ENCODE measurements around the gene TCF4. TPM values are rescaled to one million over a fixed set of nuclear protein-coding genes. Genes with fewer than 3 reads are reported as not detected.

TCF4 gene
- total RNA-seq, 1 donor from 2014 or later = 15.7 TPM

DNA sequence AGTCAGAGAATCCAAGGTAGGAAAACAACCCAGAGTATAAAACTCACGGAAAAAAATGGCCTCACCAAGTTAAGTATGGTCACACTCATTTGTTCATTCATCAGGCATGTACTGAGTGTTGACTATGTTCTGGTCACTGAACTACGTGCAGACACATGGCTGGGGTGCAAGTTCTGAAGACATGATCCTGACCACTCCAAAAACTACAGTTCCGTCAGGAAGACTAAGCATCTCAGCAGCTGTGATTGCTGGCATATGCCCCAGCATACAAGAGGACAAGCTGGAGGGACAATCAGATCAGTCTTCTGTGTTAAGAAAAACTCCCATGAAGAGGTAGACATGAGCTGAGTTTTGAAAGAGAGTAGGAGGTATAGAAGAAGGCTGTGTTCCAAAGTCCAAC is 72.8 kb downstream of the TCF4 start:
- Histone ChIP-seq H3K4me3 (ENCODE audit: low read depth, low read length) (no peak overlapping the region), H3K36me3 (ENCODE audit: control insufficient read depth, insufficient read depth, low read length) (no peaks in the 10 kb centered on the region), H3K27me3 (ENCODE audit: control insufficient read depth, insufficient read depth, low read length) (no peaks in the 10 kb centered on the region)
- no peak for TF ChIP-seq CTCF (IDR thresholded peaks at IDR 0.05; ENCODE audit: insufficient read depth, low read length, poor library complexity, severe bottlenecking)
- DNase-seq (ENCODE audit: low read depth) = no peak

DNA sequence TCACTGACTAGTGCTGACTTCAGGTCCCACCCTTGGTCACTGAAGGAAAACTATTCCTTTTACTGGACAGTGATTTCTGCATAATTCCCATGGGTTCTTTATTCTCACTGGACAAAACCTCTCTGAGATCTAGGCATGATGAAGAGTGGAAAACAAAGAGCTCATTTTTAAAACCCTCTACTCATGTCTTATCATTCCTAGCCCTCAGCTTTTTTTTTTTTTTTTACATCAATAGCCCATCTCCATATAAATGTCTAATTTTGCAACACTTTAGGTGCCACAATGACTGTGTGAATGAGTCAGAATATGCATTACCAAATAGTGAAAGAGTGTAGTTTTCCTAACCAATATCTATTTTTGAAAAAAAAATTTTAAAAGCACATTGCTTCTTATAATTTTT is 74.8 kb downstream of the TCF4 start:
- Histone ChIP-seq H3K27me3 (ENCODE audit: control insufficient read depth, insufficient read depth, low read length) (no peaks in the 10 kb centered on the region), H3K4me3 (ENCODE audit: low read depth, low read length) (no peak overlapping the region), H3K36me3 (ENCODE audit: control insufficient read depth, insufficient read depth, low read length) (no peaks in the 10 kb centered on the region)
- DNase-seq (ENCODE audit: low read depth) = no peak
- TF ChIP-seq CTCF (IDR thresholded peaks at IDR 0.05; ENCODE audit: insufficient read depth, low read length, poor library complexity, severe bottlenecking) = no peak

DNA sequence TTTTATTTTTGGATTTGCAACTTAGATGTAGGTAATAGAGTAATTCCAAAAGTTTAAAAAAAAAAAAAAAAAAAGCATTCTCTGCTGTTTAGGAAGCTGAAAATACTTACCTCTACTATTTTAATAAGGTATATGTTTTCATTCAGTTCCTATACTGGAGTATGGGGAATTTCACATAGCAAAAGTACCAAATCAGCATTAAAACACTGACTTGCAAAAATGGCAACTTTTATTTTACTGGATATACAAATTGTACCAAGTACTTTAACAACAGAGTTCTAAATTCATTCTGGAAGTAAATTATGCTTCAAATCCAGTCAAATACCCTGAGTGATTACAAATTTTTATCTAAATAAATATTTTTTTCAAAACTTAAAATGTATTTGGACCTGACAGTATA is 76.7 kb downstream of the TCF4 start:
- H3K4me3 ChIP-seq (ENCODE audit: low read depth, low read length) = no peak overlapping the region
- no peaks in the 10 kb centered on the region for H3K36me3 ChIP-seq (ENCODE audit: control insufficient read depth, insufficient read depth, low read length)
- no peak for TF ChIP-seq CTCF (IDR thresholded peaks at IDR 0.05; ENCODE audit: insufficient read depth, low read length, poor library complexity, severe bottlenecking)
- no peaks in the 10 kb centered on the region for H3K27me3 ChIP-seq (ENCODE audit: control insufficient read depth, insufficient read depth, low read length)
- DNase-seq (ENCODE audit: low read depth) = no peak

DNA sequence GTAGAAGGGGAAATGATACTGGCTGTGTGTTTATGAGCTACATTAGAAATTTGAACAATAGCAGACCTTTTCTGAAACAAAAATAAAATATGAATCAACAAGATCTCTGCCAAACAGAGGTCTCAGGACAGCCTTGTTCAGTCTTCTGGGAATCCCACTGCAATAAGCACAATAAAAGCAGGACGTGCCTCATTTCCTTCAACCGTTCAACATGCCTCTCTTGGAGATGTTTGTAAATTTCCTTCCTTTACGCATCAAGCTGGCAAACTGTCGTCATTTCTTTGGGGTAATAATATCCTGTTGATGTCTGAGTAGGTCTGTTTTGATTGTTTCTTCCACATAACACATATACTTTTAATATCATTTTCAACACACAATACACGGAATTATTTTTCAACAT is 77.2 kb downstream of the TCF4 start:
- Histone ChIP-seq H3K4me3 (ENCODE audit: low read depth, low read length) (no peak overlapping the region), H3K36me3 (ENCODE audit: control insufficient read depth, insufficient read depth, low read length) (no peaks in the 10 kb centered on the region), H3K27me3 (ENCODE audit: control insufficient read depth, insufficient read depth, low read length) (no peaks in the 10 kb centered on the region)
- TF ChIP-seq CTCF (IDR thresholded peaks at IDR 0.05; ENCODE audit: insufficient read depth, low read length, poor library complexity, severe bottlenecking) = no peak
- DNase-seq (ENCODE audit: low read depth) = no peak

DNA sequence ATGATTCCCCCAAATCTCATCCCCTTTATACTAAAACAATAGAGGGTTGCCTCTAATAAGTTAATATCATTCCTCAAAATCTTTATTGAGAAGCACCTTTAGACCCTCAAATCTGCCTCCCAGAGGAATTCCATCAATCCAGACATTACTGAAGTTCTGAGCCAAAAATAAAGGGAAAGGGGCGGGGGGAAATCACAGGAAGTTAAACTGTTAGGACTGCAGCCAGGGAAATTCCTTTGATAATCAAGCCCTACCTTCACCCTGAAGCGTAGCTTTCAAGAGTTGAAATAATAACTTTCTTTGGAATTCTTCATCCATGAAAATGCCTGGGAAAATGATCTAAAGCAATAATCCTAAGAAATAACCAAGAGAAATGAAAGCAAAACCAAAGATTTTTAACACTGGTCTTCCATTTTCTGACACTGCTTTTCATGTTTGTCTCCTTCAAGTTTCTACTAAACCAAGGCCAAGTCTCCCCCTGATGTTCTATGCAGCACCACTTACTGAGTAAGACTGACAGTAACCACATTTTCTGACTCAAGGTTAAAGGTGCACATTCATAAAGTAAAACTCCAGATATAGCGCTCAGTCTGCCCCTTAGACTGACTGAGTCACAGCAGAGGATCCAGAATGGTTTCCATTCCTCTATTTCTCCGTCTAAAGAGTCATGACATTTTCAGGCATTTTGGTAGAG is 78.2 kb downstream of the TCF4 start:
- Histone ChIP-seq H3K27me3 (ENCODE audit: control insufficient read depth, insufficient read depth, low read length) (no peaks in the 10 kb centered on the region), H3K36me3 (ENCODE audit: control insufficient read depth, insufficient read depth, low read length) (no peaks in the 10 kb centered on the region), H3K4me3 (ENCODE audit: low read depth, low read length) (no peak overlapping the region)
- DNase-seq (ENCODE audit: low read depth) = peak; percentile 75
- no peak for TF ChIP-seq CTCF (IDR thresholded peaks at IDR 0.05; ENCODE audit: insufficient read depth, low read length, poor library complexity, severe bottlenecking)

GRCh38 chr18:55508651-55509050 is 79.3 kb downstream of the TCF4 start:
- TF ChIP-seq CTCF (IDR thresholded peaks at IDR 0.05; ENCODE audit: insufficient read depth, low read length, poor library complexity, severe bottlenecking) = no peak
- Histone ChIP-seq H3K4me3 (ENCODE audit: low read depth, low read length) (no peak overlapping the region), H3K36me3 (ENCODE audit: control insufficient read depth, insufficient read depth, low read length) (no peaks in the 10 kb centered on the region), H3K27me3 (ENCODE audit: control insufficient read depth, insufficient read depth, low read length) (no peaks in the 10 kb centered on the region)
- no peak for DNase-seq (ENCODE audit: low read depth)

Measured in kidney epithelial cell (primary cell).